LNCAP (cell line): ENCODE data around the gene NPHP4.

Experiments used
- CTCF ChIP-seq: fragments of 450-650 bp; IDR thresholded peaks from 2 replicates; pipeline ENCODE4 v1.5.1; 2017; ENCODE audit warnings: mild to moderate bottlenecking

NPHP4 gene

GRCh38 chr1:5901841-5902240 lies 90.4 kb downstream of the NPHP4 start:
- no peak for TF ChIP-seq CTCF

DNA sequence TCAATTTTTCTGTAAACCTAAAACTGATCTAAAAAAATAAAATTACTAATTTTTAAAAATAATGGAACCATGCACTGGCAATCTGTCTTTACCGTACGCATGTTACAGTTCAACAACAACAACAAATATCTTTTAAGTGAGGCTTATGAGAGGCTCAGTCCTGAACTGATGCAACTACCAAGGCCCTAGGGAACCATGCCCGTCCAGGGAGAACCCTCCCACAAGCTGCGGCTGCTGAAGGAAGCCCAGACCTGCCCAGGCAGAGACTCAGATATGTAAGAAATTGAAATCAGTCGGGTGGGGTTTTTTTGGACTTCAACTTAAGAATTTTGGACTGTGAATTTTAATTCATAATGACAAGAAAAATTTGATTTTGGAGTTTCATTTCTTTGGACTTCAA lies 91.1 kb downstream of the NPHP4 start:
- TF ChIP-seq CTCF: no peak

GRCh38 chr1:5898266-5898665 lies 94.0 kb downstream of the NPHP4 start:
- no peak for TF ChIP-seq CTCF

DNA sequence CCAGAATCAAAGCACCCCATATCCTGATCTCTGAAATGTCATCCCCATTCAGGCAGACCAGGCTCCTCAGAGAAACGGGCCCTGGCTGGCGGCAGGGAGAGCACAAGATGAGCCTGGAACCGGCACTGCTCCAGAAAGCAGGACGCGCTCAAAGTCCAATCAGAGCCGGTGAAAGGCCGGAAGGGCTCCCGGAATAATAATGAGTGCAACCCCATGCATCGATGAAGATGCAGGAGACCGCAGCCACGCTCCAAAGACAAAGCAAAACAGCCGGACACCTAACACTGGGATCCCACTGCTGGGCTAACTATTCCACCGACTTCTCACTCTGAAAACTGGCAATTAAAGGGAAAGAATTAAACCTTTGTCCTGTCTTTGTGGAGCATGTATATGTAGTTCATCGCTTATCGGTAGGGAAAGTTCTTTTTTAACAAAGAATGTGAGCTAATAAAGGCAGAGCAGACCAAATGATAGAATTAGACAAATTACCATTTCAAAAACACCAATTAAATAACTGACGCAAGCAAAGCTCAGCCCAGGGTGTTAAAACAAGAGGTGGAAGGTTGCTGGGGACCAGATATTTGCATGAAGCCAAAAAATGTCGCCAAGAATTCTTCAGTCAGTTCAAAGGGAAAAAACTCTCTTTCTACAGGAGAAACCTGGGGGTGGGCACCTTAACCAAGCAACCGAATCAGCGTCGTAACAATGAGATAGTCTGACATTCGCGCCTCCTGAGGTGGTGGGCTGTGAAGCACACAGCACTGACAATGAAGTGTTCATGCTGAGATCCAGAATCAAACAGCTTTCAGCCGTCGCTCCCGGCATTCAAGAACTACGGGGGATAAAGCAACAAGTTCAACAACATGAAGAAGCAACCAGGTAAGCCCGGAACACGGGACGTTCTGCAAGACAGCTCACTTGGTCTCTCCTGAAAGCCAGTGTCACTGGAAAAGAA lies 95.2 kb downstream of the NPHP4 start:
- TF ChIP-seq CTCF: no peak

GRCh38 chr1:5895446-5896406 lies 96.5 kb downstream of the NPHP4 start:
- TF ChIP-seq CTCF: no peak

GRCh38 chr1:5893699-5894278 lies 98.4 kb downstream of the NPHP4 start:
- TF ChIP-seq CTCF: peak; percentile 42; the same call in 1 of the 2 replicates

- TF ChIP-seq CTCF: no peak
These were observed 99.9 kb downstream of the NPHP4 start for GRCh38 chr1:5892329-5892728.
